NCI-H2081 (cell line): ENCODE data around the gene MYL11.
A peak's percentile ranks its signal among the peaks of the same experiment; 100 is the strongest.
"Not testable (repeated sequence)": the region's sequence is repeated elsewhere in the genome, so short reads cannot be mapped to it uniquely, and the experiment has no call there.

Experiments
- DNase-seq, 2 experiments: peaks; one replicate each; lab custom pipeline; 2025; lab: John Stamatoyannopoulos, UW

MYL11 gene

GRCh38 chr16:30374538-30374937, at the start of gene MYL11:
Gene MYL11, plus strand, starts transcription at chr16:30374802. Its CDS starts 56 bp downstream, at chr16:30374858.
- DNase-seq: no peak

GRCh38 chr16:30334473-30334989, 40.1 kb upstream of the MYL11 start:
- peak; percentile 62 to 79 for DNase-seq

- peak; percentile 55 to 72 for DNase-seq
Observed at GRCh38 chr16:30335028-30335597, 39.5 kb upstream of the MYL11 start.

- DNase-seq: peak in 1 of 2 experiments; percentile 28
Observed at GRCh38 chr16:30335598-30336474, 38.8 kb upstream of the MYL11 start.

- DNase-seq: not testable (repeated sequence)
Observed at GRCh38 chr16:30337964-30338357, 36.6 kb upstream of the MYL11 start.

- not testable (repeated sequence) for DNase-seq
Observed at GRCh38 chr16:30338715-30339114, 35.9 kb upstream of the MYL11 start.

- DNase-seq: peak; percentile 47 to 82
Observed at GRCh38 chr16:30340621-30341020, 34.0 kb upstream of the MYL11 start.

- not testable (repeated sequence) for DNase-seq
Observed at GRCh38 chr16:30341971-30342370, 32.6 kb upstream of the MYL11 start.

- no peak for DNase-seq
Observed at GRCh38 chr16:30342751-30343490, 31.7 kb upstream of the MYL11 start.

GRCh38 chr16:30343491-30343820, 31.1 kb upstream of the MYL11 start:
- not testable (repeated sequence) for DNase-seq

- no peak for DNase-seq
Observed at GRCh38 chr16:30346286-30346685, 28.3 kb upstream of the MYL11 start.

GRCh38 chr16:30348113-30348512, 26.5 kb upstream of the MYL11 start:
- no peak for DNase-seq

- no peak for DNase-seq
Observed at GRCh38 chr16:30348929-30349328, 25.7 kb upstream of the MYL11 start.

- no peak for DNase-seq
Observed at GRCh38 chr16:30349675-30350074, 24.9 kb upstream of the MYL11 start.

GRCh38 chr16:30350134-30350871, 24.3 kb upstream of the MYL11 start:
- DNase-seq: no peak

GRCh38 chr16:30351001-30351441, 23.6 kb upstream of the MYL11 start:
- no peak for DNase-seq

- no peak for DNase-seq
Observed at GRCh38 chr16:30351586-30352419, 22.8 kb upstream of the MYL11 start.

- DNase-seq: no peak
Observed at GRCh38 chr16:30352488-30353401, 21.9 kb upstream of the MYL11 start.

GRCh38 chr16:30353438-30354129, 21.0 kb upstream of the MYL11 start:
- DNase-seq: no peak
